GM19328 (cell line): ENCODE measurements around the gene CAPZA2.
A peak's percentile ranks its signal among the peaks of the same experiment; 100 is the strongest.
"Not testable (repeated sequence)": the region's sequence is repeated elsewhere in the genome, so short reads cannot be mapped to it uniquely, and the experiment has no call there.

Source experiments
- ATAC-seq: cut with Tn5 transposase; IDR thresholded peaks from one replicate; pipeline ENCODE4 v1.9.1; 2021; ENCODE audit warnings: mild to moderate bottlenecking, moderate library complexity; ENCODE audit not compliant: unreplicated experiment

CAPZA2 gene

DNA sequence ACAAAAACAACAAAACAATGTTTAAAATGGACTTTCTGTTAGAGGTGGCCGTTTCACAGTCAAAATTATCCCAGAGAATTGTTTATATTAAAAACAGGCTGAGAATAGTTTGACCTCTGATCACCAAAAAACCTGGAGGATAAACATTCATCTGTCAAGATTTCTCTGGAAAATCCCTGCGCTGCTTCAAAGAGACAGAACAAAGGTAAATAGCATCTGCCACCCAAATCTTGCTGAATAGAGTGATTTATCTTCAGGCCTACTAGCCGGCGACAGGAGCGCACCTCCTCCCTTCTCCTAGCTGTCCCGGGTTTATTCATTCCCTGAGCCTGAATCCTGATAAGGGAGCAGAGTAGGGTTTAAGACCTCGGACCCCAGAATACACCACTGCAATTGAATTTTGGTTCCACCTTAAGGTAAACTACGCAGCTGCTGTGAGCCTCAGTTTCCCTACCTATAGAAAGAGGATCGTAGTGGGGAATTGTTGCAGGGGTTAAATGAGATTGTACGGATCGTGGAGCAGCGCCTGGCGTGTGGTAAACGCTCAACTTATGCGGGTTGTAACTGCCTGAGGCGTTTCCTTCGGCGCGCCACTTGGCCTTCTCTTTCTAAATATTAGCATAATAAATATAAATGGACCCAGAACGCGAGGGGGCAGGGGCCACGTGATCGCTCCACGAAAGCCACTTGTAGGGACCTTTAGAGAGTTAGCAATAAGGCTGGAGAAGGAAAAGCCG, 90.4 kb downstream of the CAPZA2 start:
- peak; percentile 21 for ATAC-seq

GRCh38 chr7:116953372-116953905, 91.1 kb downstream of the CAPZA2 start, which contains the start of gene ST7:
TSS of gene ST7 (plus strand) at chr7:116953501. CDS start at chr7:116953541, 40 bp downstream.
- ATAC-seq, result peak; percentile 38

- peak; percentile 21 for ATAC-seq
These were observed 91.8 kb downstream of the CAPZA2 start for GRCh38 chr7:116953906-116954838.

GRCh38 chr7:116955340-116955739, 93.0 kb downstream of the CAPZA2 start:
- ATAC-seq, result no peak

DNA sequence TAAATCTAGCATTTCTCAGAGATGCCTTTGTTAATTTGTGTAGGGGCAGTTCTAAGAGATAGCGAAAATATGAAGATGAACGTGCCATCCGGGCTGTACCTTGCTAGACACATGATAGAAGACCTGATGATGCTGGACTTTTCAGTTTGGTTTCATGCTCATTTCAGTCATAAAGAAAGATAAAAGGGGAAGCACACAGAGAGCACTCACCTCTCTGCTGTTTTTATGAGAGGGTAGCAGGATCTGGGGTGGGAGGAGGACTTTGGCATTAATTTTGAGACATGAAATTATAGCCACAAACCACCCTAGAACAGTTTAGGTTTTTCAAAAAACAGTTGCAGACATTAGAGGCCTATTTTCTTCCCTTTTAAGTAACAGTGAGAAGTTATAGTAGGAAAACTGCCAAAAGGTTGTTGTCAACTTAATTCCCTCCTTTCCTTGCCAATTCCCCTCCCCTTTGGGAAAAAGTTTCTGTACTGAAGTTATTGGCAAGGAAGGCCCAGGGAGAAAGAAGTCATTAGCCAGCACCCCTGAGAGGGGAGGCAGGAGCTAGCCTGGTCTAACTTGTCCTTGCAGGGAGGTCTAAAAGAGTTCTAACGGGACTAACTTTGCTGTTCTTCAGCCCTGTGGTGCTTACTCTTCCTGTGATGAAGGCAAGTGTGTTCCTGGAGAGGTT, 93.6 kb downstream of the CAPZA2 start:
- ATAC-seq, result peak; percentile 62

GRCh38 chr7:116956477-116956804, 94.1 kb downstream of the CAPZA2 start:
- ATAC-seq, result no peak

DNA sequence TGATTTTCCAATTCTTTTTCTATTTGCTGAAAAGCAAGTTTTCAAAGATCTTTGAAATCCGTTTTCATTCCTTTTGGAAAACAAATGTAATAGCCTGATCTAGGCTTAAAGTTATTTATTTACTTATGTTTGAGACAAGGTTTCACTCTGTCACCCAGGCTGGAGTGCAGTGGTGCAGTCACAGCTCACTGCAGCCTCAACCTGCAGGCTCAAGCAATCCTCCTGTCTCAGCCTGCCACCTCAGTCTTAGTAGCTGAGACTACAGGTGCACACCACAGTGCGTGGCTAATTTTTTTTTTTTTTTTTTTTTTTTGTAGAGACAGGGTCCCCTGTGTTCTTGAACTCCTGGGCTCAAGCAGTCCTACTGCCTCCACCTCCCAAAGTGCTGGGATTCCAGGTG, 95.5 kb downstream of the CAPZA2 start:
- peak; percentile 19 for ATAC-seq

DNA sequence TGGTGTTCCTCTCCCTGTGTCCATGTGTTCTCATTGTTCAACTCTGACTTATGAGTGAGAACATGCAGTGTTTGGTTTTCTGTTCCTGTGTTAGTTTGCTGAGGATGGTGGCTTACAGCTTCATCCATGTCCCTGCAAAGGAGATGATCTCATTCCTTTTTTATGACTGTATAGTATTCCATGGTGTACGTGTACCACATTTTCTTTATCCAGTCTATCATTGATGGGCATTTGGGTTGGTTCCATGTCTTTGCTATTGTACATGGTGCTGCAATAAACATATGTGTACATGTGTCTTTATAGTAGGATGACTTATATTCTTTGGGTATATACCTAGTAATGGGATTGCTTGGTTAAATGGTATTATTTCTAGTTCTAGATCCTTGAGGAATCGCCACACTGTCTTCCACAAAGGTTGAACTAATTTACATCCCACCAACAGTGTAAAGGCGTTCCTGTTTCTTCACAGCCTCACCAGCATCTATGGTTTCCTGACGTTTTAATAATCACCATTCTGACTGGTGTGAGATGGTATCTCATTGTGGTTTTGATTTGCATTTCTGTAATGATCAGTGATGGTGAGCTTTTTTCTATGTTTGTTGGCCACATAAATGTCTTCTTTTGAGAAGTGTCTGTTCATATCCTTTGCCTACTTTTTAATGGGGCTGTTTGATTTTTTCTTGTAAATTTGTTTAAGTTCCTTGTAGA, 99.7 kb downstream of the CAPZA2 start:
- not testable (repeated sequence) for ATAC-seq

GRCh38 chr7:116963234-116963633, 100.8 kb downstream of the CAPZA2 start:
- no peak for ATAC-seq

DNA sequence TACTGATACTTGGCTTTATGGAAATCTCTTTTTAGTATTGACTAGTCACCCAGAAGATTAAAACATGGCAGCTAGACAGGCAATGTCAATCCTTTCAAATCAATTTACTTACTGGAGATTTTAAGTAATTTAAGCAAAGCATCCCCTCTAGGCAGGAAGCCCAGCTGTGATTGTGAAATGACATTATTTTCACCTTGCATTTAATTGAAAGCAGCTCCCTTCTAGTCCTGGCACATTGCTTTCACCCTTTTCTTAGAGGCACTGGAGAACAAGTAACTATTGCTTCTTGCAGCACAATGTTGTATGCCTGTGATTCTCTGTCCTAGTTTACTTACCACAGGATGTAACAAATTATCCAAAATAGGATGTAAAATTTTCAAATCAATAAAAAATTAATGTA, 104.2 kb downstream of the CAPZA2 start:
- no peak for ATAC-seq

- no peak for ATAC-seq
These were observed 105.0 kb downstream of the CAPZA2 start for GRCh38 chr7:116967254-116967922.

DNA sequence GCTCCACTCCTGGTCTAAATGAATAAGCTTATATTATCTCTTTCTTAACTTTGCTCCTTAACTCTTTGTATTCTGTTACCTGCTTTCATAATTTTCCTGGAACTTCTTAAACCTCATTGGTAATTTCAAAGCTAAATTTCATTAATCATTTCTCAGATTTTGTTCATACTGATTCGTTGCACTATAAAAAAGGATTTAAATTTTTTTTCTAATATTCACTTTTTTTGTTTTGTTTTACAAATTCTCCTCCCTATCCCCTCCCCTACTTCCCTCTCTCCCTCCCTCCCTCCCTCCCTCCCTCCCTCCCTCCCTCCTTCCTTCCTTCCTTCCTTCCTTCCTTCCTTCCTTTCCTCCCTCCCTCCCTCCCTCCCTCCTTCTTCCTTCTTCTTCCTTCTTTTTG, 105.6 kb downstream of the CAPZA2 start:
- no peak for ATAC-seq

GRCh38 chr7:116968631-116969030, 106.2 kb downstream of the CAPZA2 start:
- no peak for ATAC-seq

DNA sequence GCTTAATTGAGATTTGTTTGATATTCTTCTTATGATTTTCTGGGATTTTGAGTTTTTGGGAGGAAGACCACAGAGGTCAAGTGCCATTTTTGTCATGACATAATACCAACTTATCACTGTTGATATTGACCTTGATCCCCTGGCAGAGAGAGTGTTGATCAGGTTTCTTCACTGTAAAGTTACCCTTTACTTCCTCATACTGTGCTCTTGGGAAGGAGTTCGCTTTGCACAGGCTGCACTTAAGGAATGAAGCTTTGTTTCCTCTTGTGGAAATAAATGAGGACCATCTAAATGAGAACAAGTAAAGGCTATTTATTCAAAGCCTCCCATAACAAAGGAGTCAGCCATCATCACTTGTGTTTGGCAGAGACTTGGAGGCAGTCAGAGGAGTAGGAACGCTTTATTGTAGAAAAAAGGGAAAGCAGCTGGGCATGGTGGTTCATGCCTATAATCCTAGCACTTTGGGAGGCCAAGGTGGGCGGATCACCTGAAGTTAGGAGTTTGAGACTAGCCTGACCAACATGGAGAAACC, 107.0 kb downstream of the CAPZA2 start:
- no peak for ATAC-seq

DNA sequence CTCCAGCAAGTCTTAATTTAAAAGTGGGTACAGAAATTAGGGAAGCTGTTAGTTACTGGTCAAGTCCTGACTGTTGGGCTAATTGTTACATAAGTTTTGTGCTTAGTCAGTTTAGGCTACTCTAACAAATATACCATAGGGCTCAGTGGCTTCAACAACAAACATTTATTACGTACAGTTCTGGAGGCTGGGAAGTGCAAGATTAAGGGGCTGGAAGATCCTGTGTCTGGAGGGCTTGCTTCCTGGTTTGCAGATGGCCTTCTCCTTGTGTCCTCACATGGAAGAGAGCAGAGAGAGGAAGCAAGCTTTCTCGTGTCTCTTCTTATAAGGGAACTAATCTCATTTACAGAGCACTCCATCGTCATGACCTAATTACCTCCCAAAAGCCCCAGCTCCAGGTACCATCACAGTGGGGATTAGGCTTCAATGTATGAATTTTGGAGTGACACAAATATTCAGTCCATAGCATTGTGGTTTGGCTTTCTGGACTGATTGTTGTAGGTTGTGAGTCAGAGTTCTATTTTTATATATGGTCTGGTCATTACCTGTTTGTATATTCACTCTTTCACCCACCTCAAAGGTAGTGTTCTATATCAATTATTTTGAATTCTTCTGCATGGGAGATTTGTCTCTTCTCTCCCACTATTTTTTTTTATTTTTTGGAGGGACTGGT, 108.0 kb downstream of the CAPZA2 start:
- ATAC-seq, result peak; percentile 64

- not testable (repeated sequence) for ATAC-seq
These were observed 108.8 kb downstream of the CAPZA2 start for GRCh38 chr7:116971153-116971552.
